Liver (tissue), 3 donors: ENCODE data around the gene HSD11B1L.

ENCODE experiments used
- GABPA ChIP-seq, 2 donors: IDR thresholded peaks in 1 of 2; conservative IDR thresholded peaks in 1 of 2; 2 replicates each; pipeline ENCODE4 v1.6.1; 2016; ENCODE audit warnings: antibody characterized with exemption in 2 of 2, mild to moderate bottlenecking in 1 of 2, moderate library complexity in 1 of 2
- JUND ChIP-seq, 2 donors: IDR thresholded peaks; 2 replicates each; pipeline ENCODE4 v1.6.1; 2016; ENCODE audit warnings: antibody characterized with exemption in 2 of 2
- NR2F2 ChIP-seq: IDR thresholded peaks from 2 replicates; pipeline ENCODE4 v1.6.1; 2016; ENCODE audit warnings: antibody characterized with exemption
- YY1 ChIP-seq: IDR thresholded peaks from 2 replicates; pipeline ENCODE4 v1.6.1; 2016; ENCODE audit warnings: antibody characterized with exemption, mild to moderate bottlenecking
- TF ChIP-seq, protein P1 (sequence below): fragments of 150-350 bp; IDR thresholded peaks from 2 replicates; pipeline ENCODE4 v1.5.1; 2017; ENCODE audit warnings: improper control_type of control experiment, low read depth, low read length; ENCODE audit not compliant: missing input control
- TF ChIP-seq, protein P2 (sequence below): IDR thresholded peaks from 2 replicates; pipeline ENCODE4 v1.6.1; 2016; ENCODE audit warnings: antibody characterized with exemption
- TF ChIP-seq, protein P3 (sequence below): IDR thresholded peaks from 2 replicates; pipeline ENCODE4 v1.6.1; 2016; ENCODE audit warnings: antibody characterized with exemption
- donor health status: healthy.
- donor health status: healthy.

DNA sequence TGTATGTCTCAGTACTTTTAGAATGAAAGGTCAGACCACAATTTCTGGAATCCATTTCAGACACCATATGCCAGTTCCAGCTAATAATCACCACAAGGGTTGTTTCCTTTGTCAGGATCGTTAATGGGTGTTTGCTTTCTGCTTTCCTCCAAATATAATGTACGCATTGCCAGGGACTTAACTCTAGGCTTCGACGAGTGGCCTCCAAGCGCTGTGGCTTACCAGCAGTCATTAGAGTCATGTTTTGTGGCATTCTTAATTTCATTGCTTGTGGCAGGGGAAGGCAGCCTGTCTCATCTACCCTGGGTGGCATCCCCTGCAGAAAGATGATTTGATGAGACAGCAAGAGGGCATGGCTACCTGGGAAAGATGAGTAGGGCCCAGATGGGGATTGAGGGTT is 35.4 kb upstream of the HSD11B1L start:
- TF ChIP-seq JUND (IDR thresholded peaks at IDR 0.05) (no peak), NR2F2 (no peak), YY1 (no peak), GABPA (IDR thresholded peaks at IDR 0.05 in 1 of 2, conservative IDR thresholded peaks at IDR 0.05 in 1 of 2) (no peak)
- TF ChIP-seq, protein P1, sequence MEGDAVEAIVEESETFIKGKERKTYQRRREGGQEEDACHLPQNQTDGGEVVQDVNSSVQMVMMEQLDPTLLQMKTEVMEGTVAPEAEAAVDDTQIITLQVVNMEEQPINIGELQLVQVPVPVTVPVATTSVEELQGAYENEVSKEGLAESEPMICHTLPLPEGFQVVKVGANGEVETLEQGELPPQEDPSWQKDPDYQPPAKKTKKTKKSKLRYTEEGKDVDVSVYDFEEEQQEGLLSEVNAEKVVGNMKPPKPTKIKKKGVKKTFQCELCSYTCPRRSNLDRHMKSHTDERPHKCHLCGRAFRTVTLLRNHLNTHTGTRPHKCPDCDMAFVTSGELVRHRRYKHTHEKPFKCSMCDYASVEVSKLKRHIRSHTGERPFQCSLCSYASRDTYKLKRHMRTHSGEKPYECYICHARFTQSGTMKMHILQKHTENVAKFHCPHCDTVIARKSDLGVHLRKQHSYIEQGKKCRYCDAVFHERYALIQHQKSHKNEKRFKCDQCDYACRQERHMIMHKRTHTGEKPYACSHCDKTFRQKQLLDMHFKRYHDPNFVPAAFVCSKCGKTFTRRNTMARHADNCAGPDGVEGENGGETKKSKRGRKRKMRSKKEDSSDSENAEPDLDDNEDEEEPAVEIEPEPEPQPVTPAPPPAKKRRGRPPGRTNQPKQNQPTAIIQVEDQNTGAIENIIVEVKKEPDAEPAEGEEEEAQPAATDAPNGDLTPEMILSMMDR: no peak
- TF ChIP-seq, protein P2, sequence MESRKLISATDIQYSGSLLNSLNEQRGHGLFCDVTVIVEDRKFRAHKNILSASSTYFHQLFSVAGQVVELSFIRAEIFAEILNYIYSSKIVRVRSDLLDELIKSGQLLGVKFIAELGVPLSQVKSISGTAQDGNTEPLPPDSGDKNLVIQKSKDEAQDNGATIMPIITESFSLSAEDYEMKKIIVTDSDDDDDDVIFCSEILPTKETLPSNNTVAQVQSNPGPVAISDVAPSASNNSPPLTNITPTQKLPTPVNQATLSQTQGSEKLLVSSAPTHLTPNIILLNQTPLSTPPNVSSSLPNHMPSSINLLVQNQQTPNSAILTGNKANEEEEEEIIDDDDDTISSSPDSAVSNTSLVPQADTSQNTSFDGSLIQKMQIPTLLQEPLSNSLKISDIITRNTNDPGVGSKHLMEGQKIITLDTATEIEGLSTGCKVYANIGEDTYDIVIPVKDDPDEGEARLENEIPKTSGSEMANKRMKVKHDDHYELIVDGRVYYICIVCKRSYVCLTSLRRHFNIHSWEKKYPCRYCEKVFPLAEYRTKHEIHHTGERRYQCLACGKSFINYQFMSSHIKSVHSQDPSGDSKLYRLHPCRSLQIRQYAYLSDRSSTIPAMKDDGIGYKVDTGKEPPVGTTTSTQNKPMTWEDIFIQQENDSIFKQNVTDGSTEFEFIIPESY: no peak
- TF ChIP-seq, protein P3, sequence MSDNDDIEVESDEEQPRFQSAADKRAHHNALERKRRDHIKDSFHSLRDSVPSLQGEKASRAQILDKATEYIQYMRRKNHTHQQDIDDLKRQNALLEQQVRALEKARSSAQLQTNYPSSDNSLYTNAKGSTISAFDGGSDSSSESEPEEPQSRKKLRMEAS: no peak
